HG03520 (cell line): Measurements from ENCODE around the gene WWOX.

ENCODE experiments used
- ATAC-seq: cut with Tn5 transposase; IDR thresholded peaks from one replicate; pipeline ENCODE4 v1.9.1; 2021; ENCODE audit warnings: mild to moderate bottlenecking, moderate library complexity; ENCODE audit not compliant: unreplicated experiment

Gene WWOX

DNA sequence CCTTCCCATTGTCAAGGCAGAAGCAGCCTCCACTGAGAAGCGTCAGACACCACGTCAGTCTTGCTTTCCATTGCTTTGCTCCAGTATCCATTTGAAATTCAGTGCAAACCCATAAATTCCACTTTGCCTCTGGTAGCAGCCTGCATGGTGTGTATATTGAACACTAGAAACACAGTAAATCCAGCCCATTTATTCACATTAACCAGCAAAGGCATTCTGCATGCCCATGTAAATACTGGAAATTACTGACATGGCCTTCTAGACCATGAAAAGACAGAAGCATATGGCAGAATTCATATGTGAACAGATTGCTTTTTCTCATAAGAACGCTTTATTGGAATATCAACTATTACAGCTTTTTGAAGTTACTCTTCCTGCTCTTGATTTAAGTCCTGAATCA lies 595.0 kb downstream of the WWOX start:
- ATAC-seq, result no peak

GRCh38 chr16:78695391-78695790 lies 595.9 kb downstream of the WWOX start:
- no peak for ATAC-seq

DNA sequence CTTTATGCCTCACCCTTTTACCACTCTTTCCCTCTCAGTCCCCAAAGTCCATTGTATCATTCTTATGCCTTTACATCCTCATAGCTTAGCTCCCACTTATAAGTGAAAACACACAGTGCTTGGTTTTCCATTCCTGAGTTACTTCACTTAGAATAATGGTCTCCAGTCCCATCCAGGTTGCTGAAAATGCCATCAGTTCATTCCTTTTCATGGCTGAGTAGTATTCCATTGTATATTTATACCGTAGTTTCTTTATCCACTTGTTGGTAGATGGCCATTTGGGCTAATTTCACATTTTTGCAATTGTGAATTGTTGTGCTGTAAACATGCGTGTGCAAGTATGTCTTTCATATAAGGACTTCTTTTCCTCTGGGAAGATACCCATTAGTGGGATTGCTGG lies 597.3 kb downstream of the WWOX start:
- no peak for ATAC-seq

DNA sequence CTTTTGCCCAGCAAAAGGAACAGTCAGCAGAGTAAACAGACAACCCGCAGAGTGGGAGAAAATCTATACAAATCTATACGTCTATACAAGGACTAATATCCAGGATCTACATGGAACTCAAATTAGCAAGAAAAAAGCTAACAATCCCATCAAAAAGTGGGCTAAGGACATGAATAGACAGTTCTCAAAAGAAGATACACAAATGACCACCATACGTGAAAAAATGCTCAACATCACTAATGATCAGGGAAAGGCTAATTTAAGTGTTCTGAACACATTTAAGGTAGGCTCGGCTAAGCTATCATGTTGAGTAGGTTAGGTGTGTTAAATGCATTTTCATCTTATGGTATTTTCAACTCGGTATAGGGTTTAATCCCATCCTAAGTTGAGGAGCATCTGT lies 598.0 kb downstream of the WWOX start:
- no peak for ATAC-seq

- ATAC-seq, result no peak
Observed at GRCh38 chr16:78703936-78704335, 604.5 kb downstream of the WWOX start.

DNA sequence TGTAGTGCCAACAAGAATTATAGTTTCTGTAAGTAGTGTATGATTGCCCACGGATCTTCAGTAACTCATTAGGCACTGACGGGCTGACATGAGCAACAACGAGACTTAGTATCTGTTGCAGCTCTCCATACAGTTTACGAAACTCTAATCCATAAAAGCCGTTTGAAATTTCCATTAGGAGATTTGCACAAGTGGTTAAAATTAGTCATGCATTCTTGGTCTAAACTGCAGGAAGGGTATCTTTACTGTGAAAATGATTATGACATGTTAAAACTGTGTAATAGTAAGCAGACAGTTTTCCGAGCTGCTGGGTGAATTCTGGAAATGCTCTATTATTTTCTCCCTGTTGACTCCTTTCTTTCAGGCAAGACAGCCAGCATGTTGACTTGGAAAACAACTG lies 605.0 kb downstream of the WWOX start:
- no peak for ATAC-seq

GRCh38 chr16:78705694-78706093 lies 606.2 kb downstream of the WWOX start:
- ATAC-seq, result no peak

DNA sequence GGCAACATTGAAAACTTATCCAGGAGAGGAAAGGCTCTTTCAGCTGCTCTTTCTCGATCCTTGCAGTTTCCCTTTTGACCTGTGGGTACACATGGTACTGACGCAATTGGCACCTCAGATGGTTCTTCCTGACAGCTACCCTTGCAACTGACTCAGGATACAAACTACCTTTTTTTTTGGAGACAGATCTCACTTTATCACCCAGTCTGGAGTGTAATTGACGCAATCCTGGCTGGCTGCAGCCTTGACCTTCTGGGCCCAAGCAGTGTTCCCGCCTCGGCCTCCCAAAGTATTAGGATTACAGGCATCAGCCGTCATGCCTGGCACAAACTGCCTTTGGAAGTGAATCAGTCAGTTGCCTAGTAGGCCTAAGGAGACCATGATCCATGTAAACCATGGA lies 607.2 kb downstream of the WWOX start:
- ATAC-seq, result no peak

DNA sequence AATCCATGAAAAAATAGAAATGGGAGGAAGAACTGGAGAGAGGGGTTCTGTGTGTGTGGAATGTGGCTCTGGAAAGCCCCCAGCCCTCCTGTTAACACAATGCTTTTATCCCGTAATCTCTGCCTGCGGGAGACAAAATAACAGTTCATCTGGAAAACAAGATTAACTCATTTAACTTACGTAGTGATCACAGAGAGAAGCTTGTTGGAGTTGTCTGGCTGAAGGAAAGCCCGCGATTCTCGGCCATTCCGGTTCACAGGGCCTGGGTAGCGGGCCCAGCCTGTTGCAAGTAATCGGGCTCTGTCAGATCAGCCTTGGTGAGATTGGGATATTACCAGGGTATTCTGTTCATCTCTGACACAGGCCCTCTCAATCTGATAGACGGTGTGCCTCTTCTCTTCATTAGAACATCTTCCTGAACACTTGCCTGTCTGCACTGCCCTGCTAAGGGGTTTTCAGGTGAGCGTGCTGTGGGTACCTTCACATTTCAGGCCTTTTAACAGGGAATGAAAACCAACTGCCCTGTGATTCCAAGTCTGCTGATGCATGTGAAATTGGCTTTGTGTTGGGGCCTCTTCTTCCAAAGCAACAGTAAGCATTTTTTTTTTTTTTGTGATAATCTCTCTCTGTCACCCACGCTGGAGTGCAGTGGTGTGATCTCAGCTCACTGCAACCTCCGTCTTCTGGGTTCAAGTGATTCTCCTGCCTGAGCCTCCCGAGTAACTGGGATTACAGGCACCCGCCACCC lies 609.9 kb downstream of the WWOX start:
- no peak for ATAC-seq

DNA sequence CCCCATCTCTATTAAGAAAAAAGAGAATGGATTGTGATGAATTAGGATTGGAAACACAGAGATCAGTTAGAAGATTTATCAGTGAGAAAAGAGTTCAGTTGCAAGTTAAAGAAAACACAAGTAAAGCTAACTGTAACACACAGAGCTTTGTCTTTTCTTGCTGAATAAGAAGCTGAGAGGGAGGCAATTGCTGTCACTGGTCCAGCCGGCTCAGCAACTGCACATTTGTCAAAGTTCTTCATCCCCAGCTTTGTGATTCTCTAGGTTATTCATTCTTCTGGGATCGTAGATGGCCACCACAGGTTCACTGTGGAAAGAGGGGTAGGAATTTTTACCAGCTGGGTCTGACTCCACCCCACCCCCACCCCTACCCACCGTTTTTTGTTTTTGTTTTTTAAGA lies 615.7 kb downstream of the WWOX start:
- ATAC-seq, result no peak

DNA sequence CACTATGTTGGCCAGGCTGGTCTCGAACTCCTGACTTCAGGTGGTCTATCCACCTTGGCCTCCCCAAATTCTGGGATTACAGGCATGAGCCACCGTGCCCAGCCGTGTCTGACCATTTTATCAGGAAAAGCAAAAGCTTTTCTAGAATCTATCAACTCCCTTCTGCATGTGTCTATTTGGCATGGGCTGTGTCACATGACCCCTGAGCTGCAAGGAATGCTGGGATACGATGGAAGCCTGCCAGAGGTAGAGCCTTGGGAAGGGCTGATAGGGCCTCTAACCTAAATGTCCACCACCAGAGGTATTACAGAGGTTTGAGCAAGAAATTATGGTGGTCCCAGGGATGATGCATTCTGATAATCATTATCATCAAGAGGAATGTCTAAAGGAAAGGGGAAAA lies 616.2 kb downstream of the WWOX start:
- no peak for ATAC-seq

DNA sequence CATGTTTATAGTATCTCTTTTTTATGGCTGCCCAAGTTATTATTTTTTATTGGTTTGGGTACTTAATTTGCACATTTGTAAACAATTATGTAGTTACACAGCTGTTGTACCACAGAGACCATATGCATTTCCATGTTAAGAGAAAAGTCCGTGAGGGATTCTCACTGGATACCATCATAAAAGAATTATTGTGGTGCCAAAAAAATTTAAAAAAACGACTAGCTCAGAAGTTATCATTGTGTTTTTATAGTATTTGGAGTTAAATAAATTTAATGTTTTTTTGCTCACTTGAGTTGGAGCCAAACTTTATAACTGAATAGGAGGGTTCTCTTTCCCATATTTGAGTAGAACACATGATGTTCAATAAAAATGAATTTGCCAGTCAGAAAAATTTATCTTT lies 618.7 kb downstream of the WWOX start:
- ATAC-seq, result no peak

DNA sequence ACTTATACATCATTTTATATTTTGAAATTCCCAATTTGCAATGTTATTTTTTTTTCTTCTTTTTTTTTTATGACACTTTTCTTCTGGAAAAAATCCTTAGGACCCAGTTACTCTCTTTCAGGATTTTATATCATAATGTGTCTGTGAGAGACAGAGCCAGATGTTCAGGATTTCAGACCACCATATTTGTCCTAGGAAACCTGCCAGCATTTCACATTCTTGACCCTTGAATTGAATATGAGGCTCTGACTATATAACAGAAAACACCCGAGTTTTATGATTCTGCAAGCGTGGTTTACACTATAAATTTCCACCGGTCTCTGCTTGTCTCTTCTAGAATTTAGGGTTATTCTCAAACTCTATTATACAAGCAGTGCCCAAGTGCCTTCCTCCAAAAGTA lies 621.0 kb downstream of the WWOX start:
- ATAC-seq, result no peak

- no peak for ATAC-seq
Observed at GRCh38 chr16:78727536-78727935, 628.1 kb downstream of the WWOX start.

GRCh38 chr16:78729687-78730086 lies 630.2 kb downstream of the WWOX start:
- ATAC-seq, result peak; percentile 46

GRCh38 chr16:78731785-78732184 lies 632.3 kb downstream of the WWOX start:
- no peak for ATAC-seq

- ATAC-seq, result no peak
Observed at GRCh38 chr16:78732696-78733095, 633.2 kb downstream of the WWOX start.

- ATAC-seq, result no peak
Observed at GRCh38 chr16:78735337-78735736, 635.9 kb downstream of the WWOX start.

- no peak for ATAC-seq
Observed at GRCh38 chr16:78737630-78738029, 638.2 kb downstream of the WWOX start.

DNA sequence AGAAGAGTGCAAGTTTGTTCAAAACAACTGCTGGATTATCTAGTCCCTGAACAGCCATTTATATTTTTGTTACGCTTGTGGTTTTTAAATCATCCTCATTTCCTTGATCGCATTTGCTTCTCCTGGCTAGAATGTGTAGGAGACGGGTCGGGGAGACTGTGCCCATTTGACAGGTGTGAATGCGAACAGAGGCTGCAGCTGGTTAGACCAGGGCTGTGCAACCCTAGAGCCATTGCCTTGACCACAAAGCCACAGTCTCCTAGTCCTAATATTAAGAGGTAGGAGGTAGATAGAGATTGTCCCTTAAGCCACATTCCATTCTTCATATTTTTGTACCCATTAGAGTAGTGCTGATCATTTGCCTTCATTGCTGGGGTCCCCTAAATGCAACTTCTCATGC lies 639.1 kb downstream of the WWOX start:
- ATAC-seq, result no peak

GRCh38 chr16:78740269-78740668 lies 640.8 kb downstream of the WWOX start:
- ATAC-seq, result no peak

- peak; percentile 98 for ATAC-seq
Observed at GRCh38 chr16:78742501-78743283, 643.2 kb downstream of the WWOX start.
